HEK293 (cell line): ENCODE measurements around the gene EFCAB11.

Source experiments
- CTCF ChIP-seq: fragments of 450-650 bp; formaldehyde crosslinking; IDR thresholded peaks from 2 replicates; pipeline ENCODE4 v1.5.1; 2016; ENCODE audit warnings: missing biosample characterization, missing genetic modification characterization
- HOXD13 ChIP-seq: sonication (generic); formaldehyde crosslinking; IDR thresholded peaks from 2 replicates; pipeline ENCODE4 v1.8.0; 2022; ENCODE audit warnings: missing genetic modification reagents, borderline replicate concordance
- ZNF221 ChIP-seq: fragments of 450-650 bp; formaldehyde crosslinking; IDR thresholded peaks from 2 replicates; pipeline ENCODE4 v1.5.1; 2017; ENCODE audit warnings: missing biosample characterization, missing genetic modification characterization, borderline replicate concordance

- TF ChIP-seq CTCF (tag by site-specific recombination) (no peak), ZNF221 (tag by site-specific recombination) (no peak), HOXD13 (CRISPR knock-in tag) (no peak)
Observed at GRCh38 chr14:89810101-89810500, 144.4 kb downstream of the EFCAB11 start.
